ENCODE data around the gene FHAD1. TPM values are rescaled to one million over a fixed set of nuclear protein-coding genes. Genes with fewer than 3 reads are reported as not detected.

FHAD1 gene
- total RNA-seq, 1 donor from 2014 or later = 0.32 TPM

DNA sequence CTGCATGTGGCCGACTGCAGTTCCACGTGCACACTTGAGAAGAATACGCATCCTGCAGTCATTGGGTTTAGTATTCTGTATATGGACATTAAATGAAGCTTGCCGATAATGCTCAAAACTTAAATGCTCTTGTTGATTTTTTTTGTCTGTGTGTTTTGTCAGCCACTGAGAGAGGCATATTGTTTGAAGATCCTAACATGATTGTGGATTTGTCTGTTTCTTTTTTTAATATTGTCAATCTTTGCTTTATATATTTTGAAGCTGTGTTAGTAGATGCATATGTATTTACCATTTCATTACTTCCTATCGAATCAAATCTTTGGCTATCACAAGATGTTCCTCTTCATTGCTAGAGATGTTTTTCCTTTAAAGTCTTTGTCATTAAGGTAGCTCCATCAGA, 73.2 kb downstream of the FHAD1 start:
- no peak for DNase-seq (ENCODE audit: low spot score)
- intact Hi-C loops (cut with DNase I) = loop anchor here (5.0 kb wide), 1 partner anchor 182 kb away; no protein-coding TSS in a partner anchor

DNA sequence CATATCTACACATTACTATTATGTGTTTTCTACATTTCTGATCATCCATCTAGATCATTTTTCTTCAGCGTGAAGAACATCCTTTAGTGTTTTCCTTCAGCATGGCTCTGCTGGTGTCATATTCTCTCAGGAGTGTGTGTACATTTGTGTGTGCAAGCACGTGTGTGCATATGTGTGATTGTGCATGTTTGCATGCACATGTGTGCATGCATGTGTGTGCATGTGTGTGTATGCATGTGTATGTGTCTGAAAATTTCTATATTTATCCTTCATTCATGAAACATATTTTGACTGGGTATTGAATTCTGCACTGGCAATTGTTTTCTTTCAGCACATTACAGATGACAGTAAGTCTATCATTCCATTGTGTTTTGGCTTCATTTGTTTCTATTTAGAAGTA, 74.6 kb downstream of the FHAD1 start:
- intact Hi-C loops (cut with DNase I) = loop anchor here (5.0 kb wide), 1 partner anchor 181 kb away; no protein-coding TSS in a partner anchor
- no peak for DNase-seq (ENCODE audit: low spot score)

DNA sequence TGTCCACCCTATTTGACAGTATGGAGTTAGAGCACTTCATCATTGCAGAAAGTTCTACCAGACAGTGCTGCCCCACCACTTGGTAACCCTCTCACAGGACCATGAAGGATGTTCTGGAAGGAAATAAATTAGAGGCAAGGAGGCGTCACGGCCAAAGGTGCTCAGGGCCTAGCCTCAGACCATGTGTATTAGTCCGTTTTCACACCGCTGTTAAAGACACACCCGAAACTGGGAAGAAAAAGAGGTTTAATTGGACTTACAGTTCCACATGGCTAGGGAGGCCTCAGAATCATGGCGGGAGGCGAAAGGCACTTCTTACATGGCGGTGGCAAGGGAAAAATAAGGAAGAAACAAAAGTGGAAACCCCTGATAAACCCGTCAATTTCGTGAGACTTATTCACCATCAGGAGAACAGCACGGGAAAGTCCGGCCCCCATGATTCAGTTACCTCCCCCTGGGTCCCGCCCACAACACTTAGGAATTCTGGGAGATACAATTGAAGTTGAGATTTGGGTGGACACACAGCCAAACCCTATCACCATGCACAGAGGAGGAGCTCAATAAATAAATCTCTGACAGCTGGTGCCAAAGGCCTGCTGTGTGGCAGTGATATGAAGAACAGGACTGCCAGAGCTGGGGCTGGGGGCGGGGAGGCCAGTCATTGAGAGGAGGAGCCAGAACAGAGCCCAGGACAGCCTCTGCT, 75.8 kb downstream of the FHAD1 start:
- DNase-seq (ENCODE audit: low spot score) = no peak
- intact Hi-C loops (cut with DNase I) = loop anchor here (1.0 to 5.0 kb wide), 2 partner anchors 109 to 180 kb away; no protein-coding TSS in a partner anchor

DNA sequence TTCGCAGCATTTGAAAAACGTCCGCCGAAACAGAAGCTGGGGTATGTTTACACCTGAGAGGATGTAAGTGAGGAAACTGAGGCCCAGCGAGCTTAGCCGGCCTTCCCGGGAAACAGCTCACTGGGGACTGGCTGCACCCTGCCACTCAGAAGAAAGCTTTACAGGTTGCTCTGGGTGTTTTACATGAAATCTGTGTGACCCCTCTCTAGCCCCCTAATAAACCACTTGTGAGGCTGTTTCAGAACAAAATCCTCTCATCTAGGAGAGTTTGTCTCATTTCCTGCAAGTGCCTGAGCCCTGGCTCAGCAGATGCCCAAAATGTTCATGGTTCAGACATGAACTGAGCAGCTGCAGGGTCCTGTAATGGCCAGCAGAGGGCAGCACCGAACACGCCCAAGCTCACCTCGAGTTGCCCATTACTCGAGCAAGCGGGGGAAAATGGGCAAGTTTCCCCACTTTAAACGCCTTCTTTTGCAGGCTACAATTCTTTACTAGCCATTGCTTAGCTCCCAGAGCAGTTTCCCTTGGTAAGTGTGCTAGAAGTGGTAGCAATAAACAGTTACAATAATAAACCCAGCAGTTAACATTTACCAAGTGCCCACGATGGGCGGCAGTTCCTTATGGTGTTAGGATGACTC, 76.4 kb downstream of the FHAD1 start:
- intact Hi-C loops (cut with DNase I) = loop anchor here (1.0 to 5.0 kb wide), 2 partner anchors 108 to 179 kb away; no protein-coding TSS in a partner anchor
- peak; percentile 88 for DNase-seq (ENCODE audit: low spot score)

DNA sequence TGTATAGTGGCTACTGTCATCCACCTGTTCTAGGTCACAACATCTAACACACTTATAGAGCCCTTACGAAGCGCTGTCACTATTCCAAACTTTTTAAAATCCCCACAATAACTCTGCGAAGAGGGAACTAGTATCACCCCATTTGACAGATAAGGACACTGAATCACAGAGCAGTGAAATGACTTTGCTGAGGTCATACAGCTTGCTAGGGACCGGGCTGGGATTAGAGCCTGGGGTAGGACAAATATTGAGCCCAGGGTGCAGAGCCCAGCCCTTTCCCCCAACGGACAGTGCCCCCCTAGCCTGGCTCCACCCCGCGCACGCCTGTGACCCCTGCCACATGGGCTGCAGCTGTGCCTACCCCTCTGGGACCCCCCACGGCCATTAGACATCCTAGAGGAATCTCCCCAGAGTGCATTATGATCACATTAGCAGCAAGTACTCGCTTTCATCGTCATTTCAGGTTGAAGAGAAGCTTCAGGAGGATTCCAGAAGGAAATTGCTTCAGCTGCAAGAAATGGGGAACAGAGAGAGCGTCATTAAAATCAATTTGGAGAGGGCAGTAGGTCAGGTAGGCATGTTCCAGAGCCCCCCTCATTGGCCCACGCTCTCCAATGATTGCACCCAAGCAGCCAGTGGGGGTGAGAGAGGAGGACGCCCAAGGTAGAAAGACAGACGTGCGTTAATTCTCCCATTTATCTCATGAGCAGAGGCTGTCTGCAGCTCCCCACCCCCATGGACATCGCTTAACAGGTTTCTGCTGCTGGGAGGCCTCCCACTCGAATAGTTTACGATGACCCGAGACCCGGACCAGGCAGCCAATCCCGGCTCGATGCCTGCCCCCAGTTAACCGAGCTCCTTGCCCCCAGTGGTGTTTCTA, 77.2 kb downstream of the FHAD1 start:
- intact Hi-C loops (cut with DNase I) = loop anchor here (1.0 to 5.0 kb wide), 2 partner anchors 107 to 178 kb away; no protein-coding TSS in a partner anchor
- DNase-seq (ENCODE audit: low spot score) = no peak

- DNase-seq (ENCODE audit: low spot score) = no peak
- intact Hi-C loops (cut with DNase I) = loop anchor here (5.0 kb wide), 2 partner anchors 47 to 177 kb away; no protein-coding TSS in a partner anchor
These were observed 77.9 kb downstream of the FHAD1 start for GRCh38 chr1:15324869-15325335.

- no peak for DNase-seq (ENCODE audit: low spot score)
- intact Hi-C loops (cut with DNase I) = loop anchor here (5.0 kb wide), 1 partner anchor 47 kb away; no protein-coding TSS in a partner anchor
These were observed 78.5 kb downstream of the FHAD1 start for GRCh38 chr1:15325375-15326085.

DNA sequence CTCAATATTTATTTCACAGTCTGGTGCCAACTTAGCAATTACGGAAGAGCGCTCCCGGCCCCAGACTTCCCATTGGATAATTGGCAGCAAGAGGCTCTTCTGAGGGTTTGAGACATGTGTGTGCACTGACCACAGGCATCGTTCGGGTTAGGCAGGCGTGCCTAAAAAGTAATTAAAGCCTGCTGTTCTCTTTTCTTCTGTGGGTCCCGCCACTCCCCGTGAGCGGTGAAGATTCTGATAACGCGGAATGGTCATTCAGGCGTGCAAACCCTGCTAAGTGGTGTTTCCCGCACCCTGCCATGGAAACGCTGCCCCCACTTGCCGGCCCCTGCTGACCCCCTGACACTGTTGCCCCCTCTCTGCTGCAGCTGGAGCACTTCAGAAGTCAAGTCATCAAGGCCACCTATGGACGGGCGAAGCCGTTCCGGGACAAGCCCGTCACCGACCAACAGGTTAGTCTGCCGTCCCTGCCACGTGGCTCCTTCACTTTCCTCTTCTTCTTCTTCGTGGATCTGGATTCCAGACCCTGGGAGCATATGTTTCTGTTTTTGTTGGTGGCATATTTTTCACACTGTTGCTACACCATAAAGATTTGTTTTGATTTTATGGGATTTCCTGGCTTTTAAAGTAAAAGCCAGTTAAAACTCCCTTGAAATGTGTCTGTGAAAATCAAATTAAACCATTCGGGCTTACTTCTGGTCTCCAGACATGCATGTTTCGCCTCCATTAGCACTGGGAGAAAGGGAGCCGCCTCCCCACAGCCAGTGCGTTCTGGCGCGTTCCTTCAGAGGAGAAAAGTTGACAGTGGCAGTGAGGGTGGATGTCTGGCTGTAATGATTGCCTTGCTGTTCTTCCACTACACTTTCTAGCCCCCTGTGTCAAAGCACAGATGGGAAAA, 79.9 kb downstream of the FHAD1 start:
- intact Hi-C loops (cut with DNase I) = loop anchor here (5.0 kb wide), 1 partner anchor 45 kb away; no protein-coding TSS in a partner anchor

DNA sequence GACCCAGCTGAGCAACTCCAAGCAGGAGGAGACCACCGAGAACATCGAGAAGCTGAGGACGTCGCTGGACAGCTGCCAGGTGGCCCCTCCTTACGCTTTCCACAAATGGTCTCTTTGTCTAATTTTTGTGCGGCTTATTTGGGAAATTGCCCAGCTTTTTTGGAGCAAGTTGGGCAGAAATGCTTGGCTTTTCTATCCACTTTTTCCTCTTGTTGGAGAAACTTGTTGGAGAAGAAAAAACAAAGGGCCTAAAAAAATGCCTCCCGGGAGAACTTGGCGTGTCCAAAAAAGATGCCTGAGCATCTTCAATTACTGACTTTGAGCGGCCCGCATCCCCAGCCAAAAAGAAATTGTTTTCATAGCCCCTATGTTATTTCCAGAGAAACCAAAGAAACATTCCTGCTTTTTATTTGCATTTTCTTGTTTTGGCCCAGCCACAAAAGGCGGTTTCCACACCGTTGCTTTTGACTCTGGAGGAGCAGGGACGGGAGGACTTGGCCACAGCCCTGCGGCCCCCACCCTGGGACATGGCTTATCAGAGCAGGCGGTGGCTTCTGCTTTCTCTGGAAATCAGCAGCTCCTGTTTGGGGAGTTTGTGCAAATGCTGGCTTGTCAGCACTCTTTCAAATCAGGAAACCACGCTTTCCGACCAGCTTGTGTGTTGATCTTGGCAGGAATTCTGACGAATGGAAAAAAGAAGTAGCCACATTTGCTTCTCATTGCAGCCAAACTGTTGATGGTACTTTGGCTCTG, 81.5 kb downstream of the FHAD1 start:
- no peak for DNase-seq (ENCODE audit: low spot score)
- intact Hi-C loops (cut with DNase I) = loop anchor here (5.0 kb wide), 1 partner anchor 44 kb away; no protein-coding TSS in a partner anchor

More for the DNA sequence above, 79.9 kb downstream of the FHAD1 start:
- DNase-seq (ENCODE audit: low spot score) = no peak

DNA sequence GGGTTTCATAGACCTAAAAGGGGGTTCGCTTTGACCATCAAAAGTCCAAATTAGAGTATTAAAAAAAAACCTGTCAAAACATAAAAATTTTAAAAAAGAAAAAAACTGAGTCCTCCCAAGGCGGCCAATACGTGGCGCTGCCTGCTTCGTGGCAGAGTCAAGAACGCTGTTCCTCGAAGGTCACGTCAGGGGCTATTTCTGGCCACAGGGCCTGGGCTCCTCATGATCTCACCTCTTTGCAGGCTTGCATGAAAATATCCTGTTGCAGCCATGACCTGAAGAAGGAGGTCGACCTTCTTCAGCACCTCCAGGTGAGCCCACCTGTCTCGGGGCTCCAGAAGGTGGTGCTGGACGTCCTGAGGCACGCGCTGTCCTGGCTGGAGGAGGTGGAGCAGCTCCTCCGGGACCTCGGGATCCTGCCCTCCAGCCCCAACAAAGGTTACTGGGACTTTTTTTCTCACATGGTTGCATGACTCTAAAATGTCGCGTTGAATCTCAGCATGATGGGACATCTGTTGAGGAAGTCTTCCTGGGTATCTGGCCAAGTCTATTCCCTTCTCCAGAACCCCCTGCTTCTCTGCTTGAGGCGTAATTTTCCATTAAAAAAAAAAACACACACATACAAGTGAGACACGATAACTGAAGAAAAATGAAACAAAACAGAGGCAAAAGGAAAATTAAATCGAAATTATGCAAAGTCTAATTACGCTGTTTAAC, 82.2 kb downstream of the FHAD1 start:
- DNase-seq (ENCODE audit: low spot score) = no peak
- intact Hi-C loops (cut with DNase I) = loop anchor here (5.0 kb wide), 1 partner anchor 43 kb away; no protein-coding TSS in a partner anchor

GRCh38 chr1:15330028-15330427, 83.0 kb downstream of the FHAD1 start:
- intact Hi-C loops (cut with DNase I) = no loop called here
- DNase-seq (ENCODE audit: low spot score) = no peak

DNA sequence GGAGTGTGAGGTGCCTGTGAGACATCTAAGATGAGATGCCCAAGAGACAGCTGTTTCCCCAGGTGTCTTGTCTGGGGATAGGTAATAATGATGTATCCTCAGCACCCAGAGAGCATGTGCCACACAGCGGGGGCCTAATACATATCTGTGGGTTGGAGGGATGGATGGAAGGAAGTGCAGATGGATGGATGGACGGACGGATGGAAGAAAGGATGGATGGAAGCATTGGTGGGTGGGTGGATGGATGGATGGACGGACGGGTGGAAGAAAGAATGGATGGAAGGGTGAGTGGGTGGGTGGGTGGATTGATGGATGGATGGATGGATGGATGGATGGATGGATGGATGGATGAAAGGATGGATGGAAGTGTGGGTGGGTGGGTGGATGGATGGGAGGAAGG, 84.2 kb downstream of the FHAD1 start:
- no peak for DNase-seq (ENCODE audit: low spot score)
- intact Hi-C loops (cut with DNase I) = no loop called here

DNA sequence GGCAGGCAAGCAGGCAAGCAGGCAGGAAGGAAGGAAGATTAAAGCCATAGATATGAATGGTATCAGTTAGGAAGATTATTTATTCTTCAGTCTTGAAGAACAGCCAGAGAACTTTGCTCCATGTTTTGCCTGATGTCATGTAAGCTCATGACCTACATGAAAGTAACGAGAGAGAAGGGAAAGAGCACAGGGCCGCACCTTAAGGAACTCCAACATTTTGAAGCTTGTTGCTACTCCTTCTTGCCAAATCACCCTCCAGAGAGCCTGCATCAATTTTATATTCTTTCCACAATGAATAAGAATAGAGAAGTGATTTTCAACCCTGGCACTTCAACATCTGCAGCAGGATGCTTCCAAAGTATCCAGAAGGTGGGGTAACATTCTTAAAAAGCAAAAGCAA, 84.7 kb downstream of the FHAD1 start:
- intact Hi-C loops (cut with DNase I) = no loop called here
- no peak for DNase-seq (ENCODE audit: low spot score)

GRCh38 chr1:15332525-15332924, 85.5 kb downstream of the FHAD1 start:
- intact Hi-C loops (cut with DNase I) = no loop called here
- DNase-seq (ENCODE audit: low spot score) = no peak

DNA sequence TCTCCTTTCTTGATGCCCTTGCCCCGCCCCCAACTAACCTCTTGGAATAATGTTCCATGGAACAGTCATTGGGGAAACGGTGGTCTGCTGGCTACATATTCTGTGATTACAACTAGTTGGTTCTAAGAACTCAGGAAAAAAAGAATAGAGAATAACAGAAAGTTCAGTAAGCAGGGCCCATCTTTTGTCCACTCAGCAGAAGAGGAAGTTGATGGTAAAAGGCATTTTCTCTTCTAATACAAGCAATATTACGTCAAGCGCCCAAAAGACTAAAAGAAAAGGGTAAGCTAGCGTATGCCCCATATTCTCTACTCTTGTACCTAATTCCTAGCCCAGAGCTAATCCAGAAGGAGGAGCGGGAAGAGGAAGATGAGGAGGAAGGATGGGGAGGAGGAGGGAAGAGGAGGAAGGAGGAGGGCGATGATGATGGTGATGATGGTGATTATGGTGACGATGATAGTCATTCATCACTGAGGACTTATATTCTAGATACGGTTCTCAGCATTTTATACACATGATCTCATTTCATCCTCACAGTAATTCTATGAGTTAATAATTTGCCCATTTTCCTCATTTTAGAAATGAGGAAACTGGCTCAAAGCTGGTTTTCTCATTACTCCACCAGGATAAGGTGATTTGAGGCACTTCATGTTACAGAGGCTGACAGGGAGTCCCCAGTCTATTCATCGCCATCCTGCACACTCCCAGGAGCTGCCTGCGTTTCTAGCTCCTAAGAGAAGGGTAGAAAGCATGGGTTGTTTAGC, 86.1 kb downstream of the FHAD1 start:
- intact Hi-C loops (cut with DNase I) = no loop called here
- no peak for DNase-seq (ENCODE audit: low spot score)

DNA sequence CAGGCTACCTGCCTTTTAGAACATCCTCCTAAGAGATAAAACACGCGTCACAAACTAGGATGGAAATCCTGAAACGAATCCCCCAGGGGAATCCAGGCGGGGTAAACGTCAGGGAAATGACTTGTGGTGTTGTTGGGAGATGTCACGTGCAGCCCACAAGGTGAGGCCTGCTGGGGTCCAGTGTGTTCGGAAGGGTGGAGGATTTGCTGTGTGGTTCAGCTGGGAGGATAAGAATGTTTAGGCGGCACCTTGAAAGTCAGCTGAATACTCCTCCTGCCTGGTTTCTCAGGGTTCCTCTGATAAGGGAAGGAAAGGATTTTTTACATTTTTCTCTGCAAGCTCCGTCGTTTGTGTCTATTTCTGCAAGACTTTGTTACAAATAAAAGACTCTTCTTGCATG, 88.0 kb downstream of the FHAD1 start:
- no peak for DNase-seq (ENCODE audit: low spot score)
- intact Hi-C loops (cut with DNase I) = no loop called here

Measured in cardiac septum (tissue), 1 donor.